ENCODE results near the gene ASS1. TPM values are rescaled to one million over a fixed set of nuclear protein-coding genes. Genes with fewer than 3 reads are reported as not detected.

The ASS1 gene
- total and polyA plus RNA-seq, 2 of the 13 experiments (the other 11 are each of a cell fraction or from before 2014, with no cell fraction given) = 77.6 to 122 TPM

DNA sequence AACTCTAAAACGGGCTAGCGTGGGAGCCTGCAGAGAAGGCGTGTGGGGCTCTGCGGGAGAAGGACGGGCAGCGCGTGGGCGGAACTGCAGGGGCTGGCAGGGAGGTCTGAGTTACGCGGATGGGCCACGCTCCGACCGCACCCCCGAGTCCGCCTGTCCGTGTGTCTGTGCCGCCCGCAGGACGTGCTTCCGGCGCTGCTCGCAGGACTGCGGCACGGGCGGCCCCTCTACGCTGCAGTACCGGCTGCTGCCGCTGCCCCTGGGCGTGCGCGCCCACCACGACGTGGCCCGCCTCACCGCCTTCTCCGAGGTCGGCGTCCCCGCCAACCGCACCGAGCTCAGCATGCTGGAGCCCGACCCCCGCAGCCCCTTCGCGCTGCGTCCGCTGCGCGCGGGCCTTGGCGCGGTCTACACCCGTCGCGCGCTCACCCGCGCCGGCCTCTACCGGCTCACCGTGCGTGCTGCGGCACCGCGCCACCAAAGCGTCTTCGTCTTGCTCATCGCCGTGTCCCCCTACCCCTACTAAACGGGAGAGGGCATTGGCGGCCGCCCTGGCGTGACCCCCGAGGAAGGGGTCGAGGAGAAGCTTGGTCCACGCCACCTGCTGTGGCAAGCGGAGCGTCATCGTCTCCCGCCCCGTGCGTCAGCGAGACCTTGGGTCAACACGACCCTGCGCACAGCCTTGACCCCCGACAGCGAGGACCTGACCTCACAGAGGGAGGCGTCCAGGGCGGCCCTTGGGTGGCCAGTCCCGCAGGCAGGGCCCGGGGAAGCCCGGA is 11.4 kb upstream of the ASS1 start (continued):
- TF ChIP-seq, protein P1, sequence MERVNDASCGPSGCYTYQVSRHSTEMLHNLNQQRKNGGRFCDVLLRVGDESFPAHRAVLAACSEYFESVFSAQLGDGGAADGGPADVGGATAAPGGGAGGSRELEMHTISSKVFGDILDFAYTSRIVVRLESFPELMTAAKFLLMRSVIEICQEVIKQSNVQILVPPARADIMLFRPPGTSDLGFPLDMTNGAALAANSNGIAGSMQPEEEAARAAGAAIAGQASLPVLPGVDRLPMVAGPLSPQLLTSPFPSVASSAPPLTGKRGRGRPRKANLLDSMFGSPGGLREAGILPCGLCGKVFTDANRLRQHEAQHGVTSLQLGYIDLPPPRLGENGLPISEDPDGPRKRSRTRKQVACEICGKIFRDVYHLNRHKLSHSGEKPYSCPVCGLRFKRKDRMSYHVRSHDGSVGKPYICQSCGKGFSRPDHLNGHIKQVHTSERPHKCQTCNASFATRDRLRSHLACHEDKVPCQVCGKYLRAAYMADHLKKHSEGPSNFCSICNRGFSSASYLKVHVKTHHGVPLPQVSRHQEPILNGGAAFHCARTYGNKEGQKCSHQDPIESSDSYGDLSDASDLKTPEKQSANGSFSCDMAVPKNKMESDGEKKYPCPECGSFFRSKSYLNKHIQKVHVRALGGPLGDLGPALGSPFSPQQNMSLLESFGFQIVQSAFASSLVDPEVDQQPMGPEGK (CRISPR knock-in tag; IDR thresholded peaks at IDR 0.05) = peak; percentile 67
- TF ChIP-seq ZNF775 (CRISPR knock-in tag; IDR thresholded peaks at IDR 0.05; ENCODE audit: borderline replicate concordance) (no peak), AHR (CRISPR knock-in tag; IDR thresholded peaks at IDR 0.05) (no peak), ZNF3 (CRISPR knock-in tag; IDR thresholded peaks at IDR 0.05) (no peak), THRA (CRISPR knock-in tag; IDR thresholded peaks at IDR 0.05; ENCODE audit: borderline replicate concordance) (peak; percentile 72; the same call in 1 of the 2 replicates), GATAD2A (CRISPR knock-in tag; IDR thresholded peaks at IDR 0.05) (peak; percentile 59), ATF7-NPFF (CRISPR knock-in tag; IDR thresholded peaks at IDR 0.05; ENCODE audit: low read depth) (peak; percentile 89; the same call in 1 of the 2 replicates), FOXC1 (CRISPR knock-in tag; IDR thresholded peaks at IDR 0.05; ENCODE audit: borderline replicate concordance) (peak; percentile 74), HMGA1 (CRISPR knock-in tag; conservative IDR thresholded peaks at IDR 0.05) (no peak), ZNF121 (CRISPR knock-in tag; IDR thresholded peaks at IDR 0.05) (peak; percentile 32; the same call in 1 of the 2 replicates), TFDP2 (CRISPR knock-in tag; IDR thresholded peaks at IDR 0.05) (peak; percentile 59; the same call in 1 of the 2 replicates), YY1 (IDR thresholded peaks at IDR 0.05; ENCODE audit: insufficient read depth, insufficient replicate concordance, low read depth, low read length) (peak; percentile 43), CENPT (CRISPR knock-in tag; IDR thresholded peaks at IDR 0.05; ENCODE audit: low read depth) (peak; percentile 46; the same call in 1 of the 2 replicates), SATB2 (CRISPR knock-in tag; IDR thresholded peaks at IDR 0.05) (no peak), ZNF749 (CRISPR knock-in tag; IDR thresholded peaks at IDR 0.05; ENCODE audit: borderline replicate concordance) (peak; percentile 78; the same call in 1 of the 2 replicates), GTF2F1 (IDR thresholded peaks at IDR 0.05; ENCODE audit: low read length) (no peak), ATRX (CRISPR knock-in tag; IDR thresholded peaks at IDR 0.05; ENCODE audit: borderline replicate concordance) (no peak), GPBP1L1 (CRISPR knock-in tag; IDR thresholded peaks at IDR 0.05) (no peak), CBX2 (IDR thresholded peaks at IDR 0.05; ENCODE audit: low read depth, low read length) (no peak), CBX2 (CRISPR knock-in tag; IDR thresholded peaks at IDR 0.05; ENCODE audit: low read depth) (peak; percentile 35; the same call in 1 of the 2 replicates), NFIC (IDR thresholded peaks at IDR 0.05; ENCODE audit: low read length) (no peak), ZGPAT (CRISPR knock-in tag; IDR thresholded peaks at IDR 0.05) (no peak)

Measured in HepG2 (cell line).